SK-N-SH (cell line): ENCODE measurements around the gene FMO2.

Source experiments
- CTCF ChIP-seq: fragments of 200-600 bp; sonication (generic); IDR thresholded peaks from 2 replicates; pipeline ENCODE4 v1.6.1; 2017; ENCODE audit warnings: antibody characterized with exemption, mild to moderate bottlenecking, moderate library complexity
- FOXJ3 ChIP-seq: sonication (generic); formaldehyde crosslinking; IDR thresholded peaks from 2 replicates; pipeline ENCODE4 v1.5.1; 2020; ENCODE audit warnings: mild to moderate bottlenecking, missing genetic modification reagents
- NFIC ChIP-seq: IDR thresholded peaks from 2 replicates; pipeline ENCODE4 v1.4.0; 2012; ENCODE audit warnings: borderline replicate concordance
- PBX3 ChIP-seq: IDR thresholded peaks from 2 replicates; pipeline ENCODE4; 2012
- RAD21 ChIP-seq: IDR thresholded peaks from 2 replicates; pipeline ENCODE4 v1.6.1; 2012; ENCODE audit warnings: mild to moderate bottlenecking, low read length
- RFX5 ChIP-seq: IDR thresholded peaks from 2 replicates; pipeline ENCODE4 v1.6.1; 2012; ENCODE audit warnings: mild to moderate bottlenecking, improper control_type of control experiment, low read length
- SIN3A ChIP-seq: IDR thresholded peaks from 2 replicates; pipeline ENCODE4 v1.6.1; 2012; ENCODE audit warnings: low read depth, mild to moderate bottlenecking, low read length, moderate library complexity, borderline replicate concordance
- TAF1 ChIP-seq: IDR thresholded peaks from 2 replicates; pipeline ENCODE4 v1.6.1; 2012; ENCODE audit warnings: low read depth, mild to moderate bottlenecking, low read length, moderate library complexity, borderline replicate concordance
- USF1 ChIP-seq: IDR thresholded peaks from 2 replicates; pipeline ENCODE4 v1.4.0; 2012; ENCODE audit warnings: low read depth, borderline replicate concordance
- USF2 ChIP-seq: fragments of 150-350 bp; IDR thresholded peaks from 2 replicates; pipeline ENCODE4 v1.6.1; 2017; ENCODE audit warnings: antibody characterized with exemption, low read length, low read depth, borderline replicate concordance
- YY1 ChIP-seq: IDR thresholded peaks from 2 replicates; pipeline ENCODE4 v1.4.0; 2012; ENCODE audit warnings: low read depth, mild to moderate bottlenecking

- TF ChIP-seq RFX5 = no peak
- no peak for TF ChIP-seq CTCF
- no peak for TF ChIP-seq USF1
- TF ChIP-seq PBX3 = no peak
- TF ChIP-seq FOXJ3 (CRISPR knock-in tag) = no peak
- no peak for TF ChIP-seq USF2
- no peak for TF ChIP-seq TAF1
- no peak for TF ChIP-seq RAD21
- TF ChIP-seq NFIC = no peak
- no peak for TF ChIP-seq SIN3A
- no peak for TF ChIP-seq YY1
Observed at GRCh38 chr1:171247501-171247900, 62.4 kb downstream of the FMO2 start.
